Gastrocnemius medialis (tissue), 4 donors: ENCODE results near the gene VIPAS39.

ENCODE experiments used
- POLR2A ChIP-seq, 2 donors: fragments of 450-650 bp; IDR thresholded peaks; one replicate each; pipeline ENCODE4 v1.6.1; 2017; ENCODE audit warnings: antibody characterized with exemption in 2 of 2, mild to moderate bottlenecking in 2 of 2, moderate library complexity in 2 of 2
- TF ChIP-seq, protein P1 (sequence below), 5 experiments: fragments of 450-650 bp in 3 of 5; fragments of 200-600 bp in 2 of 5; sonication (generic) in 2 of 5; IDR thresholded peaks in 4 of 5; conservative IDR thresholded peaks in 1 of 5; 1 replicate in 4 of 5; 2 replicates in 1 of 5; pipeline ENCODE4 v1.5.1; 2016 to 2019; ENCODE audit warnings: antibody characterized with exemption in 5 of 5, mild to moderate bottlenecking in 3 of 5, moderate library complexity in 3 of 5

GRCh38 chr14:77488558-77488957 lies 31.2 kb upstream of the VIPAS39 start:
- TF ChIP-seq, protein P1, sequence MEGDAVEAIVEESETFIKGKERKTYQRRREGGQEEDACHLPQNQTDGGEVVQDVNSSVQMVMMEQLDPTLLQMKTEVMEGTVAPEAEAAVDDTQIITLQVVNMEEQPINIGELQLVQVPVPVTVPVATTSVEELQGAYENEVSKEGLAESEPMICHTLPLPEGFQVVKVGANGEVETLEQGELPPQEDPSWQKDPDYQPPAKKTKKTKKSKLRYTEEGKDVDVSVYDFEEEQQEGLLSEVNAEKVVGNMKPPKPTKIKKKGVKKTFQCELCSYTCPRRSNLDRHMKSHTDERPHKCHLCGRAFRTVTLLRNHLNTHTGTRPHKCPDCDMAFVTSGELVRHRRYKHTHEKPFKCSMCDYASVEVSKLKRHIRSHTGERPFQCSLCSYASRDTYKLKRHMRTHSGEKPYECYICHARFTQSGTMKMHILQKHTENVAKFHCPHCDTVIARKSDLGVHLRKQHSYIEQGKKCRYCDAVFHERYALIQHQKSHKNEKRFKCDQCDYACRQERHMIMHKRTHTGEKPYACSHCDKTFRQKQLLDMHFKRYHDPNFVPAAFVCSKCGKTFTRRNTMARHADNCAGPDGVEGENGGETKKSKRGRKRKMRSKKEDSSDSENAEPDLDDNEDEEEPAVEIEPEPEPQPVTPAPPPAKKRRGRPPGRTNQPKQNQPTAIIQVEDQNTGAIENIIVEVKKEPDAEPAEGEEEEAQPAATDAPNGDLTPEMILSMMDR (IDR thresholded peaks at IDR 0.05 in 4 of 5, conservative IDR thresholded peaks at IDR 0.05 in 1 of 5) = no peak
- no peak for TF ChIP-seq POLR2A (IDR thresholded peaks at IDR 0.05)
